Fibroblast of mammary gland (primary cell): Measurements from ENCODE around the gene SCAF11.

Experiments used
- DNase-seq: peaks from one replicate; pipeline ENCODE4 v3.0.0-alpha.2; 2010; ENCODE audit warnings: low read depth
- H3K4me3 ChIP-seq: 2 replicates; pipeline ENCODE4 v1.5.1; 2011; ENCODE audit warnings: low read depth, mild to moderate bottlenecking, low read length, moderate library complexity; ENCODE audit not compliant: control insufficient read depth
- TF ChIP-seq, protein P1 (sequence below): conservative IDR thresholded peaks from 2 replicates; pipeline ENCODE4 v1.5.1; 2011; ENCODE audit warnings: low read depth, low read length, inconsistent platforms; ENCODE audit not compliant: control insufficient read depth, insufficient read depth

Gene SCAF11

DNA sequence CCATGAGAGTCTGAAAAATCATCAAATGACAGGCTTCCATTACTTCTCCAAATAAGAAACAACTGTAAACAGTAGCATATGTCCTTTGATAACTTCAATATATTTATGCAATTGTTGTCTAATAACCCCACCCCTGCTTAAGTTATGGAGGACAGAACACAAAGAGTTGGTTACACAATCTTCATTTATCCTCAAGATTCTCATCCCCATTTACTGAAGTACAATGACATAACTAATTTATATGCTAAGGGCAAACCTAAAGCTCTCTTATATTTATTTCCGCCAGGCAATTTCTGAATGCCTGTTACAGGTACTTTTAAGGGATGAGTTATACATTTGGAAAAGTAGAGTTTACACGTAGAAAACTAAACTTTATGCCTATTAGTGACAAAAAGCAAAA, 12.3 kb downstream of the SCAF11 start:
- TF ChIP-seq, protein P1, sequence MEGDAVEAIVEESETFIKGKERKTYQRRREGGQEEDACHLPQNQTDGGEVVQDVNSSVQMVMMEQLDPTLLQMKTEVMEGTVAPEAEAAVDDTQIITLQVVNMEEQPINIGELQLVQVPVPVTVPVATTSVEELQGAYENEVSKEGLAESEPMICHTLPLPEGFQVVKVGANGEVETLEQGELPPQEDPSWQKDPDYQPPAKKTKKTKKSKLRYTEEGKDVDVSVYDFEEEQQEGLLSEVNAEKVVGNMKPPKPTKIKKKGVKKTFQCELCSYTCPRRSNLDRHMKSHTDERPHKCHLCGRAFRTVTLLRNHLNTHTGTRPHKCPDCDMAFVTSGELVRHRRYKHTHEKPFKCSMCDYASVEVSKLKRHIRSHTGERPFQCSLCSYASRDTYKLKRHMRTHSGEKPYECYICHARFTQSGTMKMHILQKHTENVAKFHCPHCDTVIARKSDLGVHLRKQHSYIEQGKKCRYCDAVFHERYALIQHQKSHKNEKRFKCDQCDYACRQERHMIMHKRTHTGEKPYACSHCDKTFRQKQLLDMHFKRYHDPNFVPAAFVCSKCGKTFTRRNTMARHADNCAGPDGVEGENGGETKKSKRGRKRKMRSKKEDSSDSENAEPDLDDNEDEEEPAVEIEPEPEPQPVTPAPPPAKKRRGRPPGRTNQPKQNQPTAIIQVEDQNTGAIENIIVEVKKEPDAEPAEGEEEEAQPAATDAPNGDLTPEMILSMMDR = no peak
- no peak for DNase-seq

GRCh38 chr12:45977620-45978019, 12.8 kb downstream of the SCAF11 start:
- no peak overlapping the region for H3K4me3 ChIP-seq
- TF ChIP-seq, protein P1 = no peak
- no peak for DNase-seq

More for the DNA sequence above, 12.3 kb downstream of the SCAF11 start:
- H3K4me3 ChIP-seq = no peak overlapping the region

DNA sequence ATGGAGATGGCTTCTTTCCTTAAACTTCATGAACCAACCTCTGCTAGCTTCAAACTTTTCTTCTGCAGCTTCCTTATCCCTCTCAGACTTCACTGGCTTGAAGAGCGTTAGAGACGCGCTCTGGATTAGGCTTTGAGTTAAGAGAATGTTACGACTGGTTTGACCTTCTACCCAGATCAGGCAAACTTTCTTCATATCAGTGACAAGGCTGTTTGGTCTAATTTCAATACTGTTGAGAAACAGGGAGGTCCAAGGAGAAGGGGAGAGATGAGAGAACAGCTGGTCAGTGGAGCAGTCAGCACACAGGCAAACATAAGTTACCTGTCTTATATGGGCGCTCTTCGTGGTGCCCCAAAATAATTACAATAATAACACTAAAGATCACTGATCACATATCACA, 14.9 kb downstream of the SCAF11 start:
- TF ChIP-seq, protein P1 = no peak
- no peak for DNase-seq
- no peak overlapping the region for H3K4me3 ChIP-seq

DNA sequence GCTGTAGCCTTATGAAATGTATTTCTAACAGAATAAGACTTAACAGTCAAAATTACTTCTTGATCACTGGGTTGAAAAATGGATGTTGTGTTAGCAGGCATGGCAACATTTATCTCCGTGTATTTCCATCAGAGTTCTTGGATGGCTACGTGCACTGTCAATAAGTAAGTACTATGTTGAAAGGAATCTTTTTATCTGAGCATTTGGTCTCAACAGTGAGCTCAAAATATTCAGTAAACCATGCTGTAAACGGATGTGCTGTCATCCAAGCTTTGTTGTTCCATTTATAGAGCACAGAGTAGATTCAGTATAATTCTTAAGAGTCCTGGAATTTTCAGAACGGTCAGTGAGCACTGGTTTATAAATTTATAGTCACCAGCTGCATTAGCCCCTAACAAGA, 15.5 kb downstream of the SCAF11 start:
- H3K4me3 ChIP-seq = no peak overlapping the region
- no peak for DNase-seq
- TF ChIP-seq, protein P1 = no peak

- DNase-seq = no peak
- TF ChIP-seq, protein P1 = no peak
These were observed 16.1 kb downstream of the SCAF11 start for GRCh38 chr12:45974171-45974719.

GRCh38 chr12:45973526-45973925, 16.8 kb downstream of the SCAF11 start:
- peak; percentile 16 for DNase-seq
- TF ChIP-seq, protein P1 = no peak
- no peak overlapping the region for H3K4me3 ChIP-seq

More at GRCh38 chr12:45974171-45974719, 16.1 kb downstream of the SCAF11 start:
- no peak overlapping the region for H3K4me3 ChIP-seq

DNA sequence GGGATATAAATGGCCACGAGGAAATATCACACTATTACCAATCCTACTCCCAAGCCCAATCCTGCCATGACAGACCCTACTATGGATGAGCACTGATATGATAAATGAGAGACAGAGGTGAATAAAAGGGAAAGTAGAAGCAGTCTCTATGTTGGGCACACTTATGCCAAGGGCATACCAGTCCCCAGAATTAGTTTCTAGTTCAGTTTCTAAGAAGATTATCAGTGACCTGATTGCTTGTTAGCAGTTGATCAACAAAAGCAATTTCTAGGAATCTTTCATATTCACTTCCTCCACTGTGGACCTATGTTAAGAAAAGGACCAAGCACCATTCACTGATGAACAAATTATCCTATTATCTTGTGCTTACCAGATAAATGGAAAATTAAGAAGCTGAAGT, 20.0 kb downstream of the SCAF11 start:
- TF ChIP-seq, protein P1 = no peak
- no peak for DNase-seq
- H3K4me3 ChIP-seq = no peak overlapping the region
